HepG2 (cell line): ENCODE results near the gene PASK. TPM values are rescaled to one million over a fixed set of nuclear protein-coding genes. Genes with fewer than 3 reads are reported as not detected.

Source experiments
- ATAC-seq: fragments of 200-7000 bp; cut with Tn5 transposase; 3 replicates; pipeline ENCODE4 v1.9.1; 2020; ENCODE audit warnings: mild to moderate bottlenecking, moderate library complexity
- BruUV-seq: library from RNA; stranded (reverse); fragments of 400-500 nt; replicated peaks from 2 replicates; lab custom pipeline; 2021; lab: Mats Ljungman, UMichigan
- CTCF ChIA-PET: fragments of 300-600 bp; formaldehyde crosslinking; extraction: SDS; loops from one replicate; lab custom pipeline; 2021; ENCODE audit warnings: low total read pairs, inconsistent platforms, low intra/inter-chr PET ratio; lab: Yijun Ruan, JAX
- POLR2A ChIA-PET: fragments of 350-600 bp; sonication (Branson Sonifier 250); formaldehyde crosslinking; loops from one replicate; lab custom pipeline; 2020; ENCODE audit warnings: antibody characterized with exemption, inconsistent platforms; lab: Yijun Ruan, JAX
- DNase-seq: peaks from one replicate; pipeline ENCODE4 v3.0.0-alpha.2; 2015; ENCODE audit warnings: low spot score
- FAIRE-seq: peaks from 3 replicates; lab custom pipeline; 2011; peaks lifted over from hg19 to GRCh38; lab: Jason Lieb, UNC
- H2AFZ ChIP-seq: one replicate; pipeline ENCODE4 v1.6.1; 2011; ENCODE audit warnings: low read length, inconsistent platforms
- H3K27ac ChIP-seq: fragments of 300-600 bp; 3 replicates; pipeline ENCODE4 v1.8.0; 2011; ENCODE audit warnings: mixed run types, mild to moderate bottlenecking, mixed read lengths, low read length, inconsistent platforms; ENCODE audit not compliant: insufficient read depth; ENCODE audit errors: extremely low read length
- H3K27me3 ChIP-seq, 2 experiments: fragments of 200-600 bp in 1 of 2; 2 replicates in 1 of 2; 3 replicates in 1 of 2; pipeline versions ENCODE4 v1.6.0 to v1.8.0; 2011; ENCODE audit warnings: low read length in 2 of 2, mild to moderate bottlenecking in 2 of 2, moderate library complexity in 2 of 2, inconsistent platforms in 1 of 2; ENCODE audit not compliant: insufficient read depth in 2 of 2, control insufficient read depth in 1 of 2
- H3K36me3 ChIP-seq, 2 experiments: fragments of 200-600 bp in 1 of 2; replicated peaks in 1 of 2; 2 replicates in 1 of 2; 3 replicates in 1 of 2; pipeline versions ENCODE4 v1.5.1 to v1.8.0; 2011; ENCODE audit warnings: low read length in 2 of 2, inconsistent platforms in 1 of 2; ENCODE audit not compliant: insufficient read depth in 2 of 2, control insufficient read depth in 1 of 2
- H3K4me1 ChIP-seq: 2 replicates; pipeline ENCODE4 v1.5.1; 2012; ENCODE audit warnings: low read length, inconsistent platforms; ENCODE audit not compliant: insufficient read depth
- H3K4me2 ChIP-seq: 2 replicates; pipeline ENCODE4 v1.6.0; 2011; ENCODE audit warnings: low read depth, low read length, inconsistent platforms
- H3K4me3 ChIP-seq, 3 experiments: fragments of 200-600 bp in 1 of 3; sonication (generic), shearing (Covaris generic) in 1 of 3; replicated peaks in 1 of 3; 2 replicates each; pipeline ENCODE4 v1.5.1; 2011 to 2016; ENCODE audit warnings: low read length in 3 of 3, inconsistent platforms in 2 of 3, low read depth in 2 of 3, mild to moderate bottlenecking in 2 of 3, control low read depth in 1 of 3, mixed read lengths in 1 of 3; ENCODE audit not compliant: insufficient read depth in 1 of 3
- H3K79me2 ChIP-seq: one replicate; pipeline ENCODE4 v1.6.1; 2011; ENCODE audit warnings: low read length, inconsistent platforms; ENCODE audit not compliant: insufficient read depth
- H3K9ac ChIP-seq: 2 replicates; pipeline ENCODE4 v1.6.0; 2011; ENCODE audit warnings: mild to moderate bottlenecking, low read depth, low read length, inconsistent platforms; ENCODE audit not compliant: insufficient read depth
- H3K9me3 ChIP-seq: 2 replicates; pipeline ENCODE4 v1.5.1; 2012; ENCODE audit warnings: mild to moderate bottlenecking, low read length
- H4K20me1 ChIP-seq: 2 replicates; pipeline ENCODE4 v1.6.0; 2011; ENCODE audit warnings: inconsistent platforms, mild to moderate bottlenecking, low read length, moderate library complexity; ENCODE audit not compliant: insufficient read depth
- BRD4 ChIP-seq: sonication (generic); formaldehyde crosslinking; IDR thresholded peaks from 2 replicates; pipeline ENCODE4 v1.4.0; 2020; ENCODE audit warnings: missing genetic modification reagents
- CSRNP1 ChIP-seq: sonication (generic); formaldehyde crosslinking; IDR thresholded peaks from 2 replicates; pipeline ENCODE4 v1.8.1; 2023; ENCODE audit warnings: mild to moderate bottlenecking, missing genetic modification reagents
- CTCF ChIP-seq: sonication (generic); formaldehyde crosslinking; IDR thresholded peaks from 2 replicates; pipeline ENCODE4 v1.5.0; 2020; ENCODE audit warnings: mild to moderate bottlenecking, missing genetic modification reagents, moderate library complexity
- ELF1 ChIP-seq: sonication (generic); formaldehyde crosslinking; IDR thresholded peaks from 2 replicates; pipeline ENCODE4 v1.4.0; 2020; ENCODE audit warnings: missing genetic modification reagents
- MIER2 ChIP-seq: IDR thresholded peaks from 2 replicates; pipeline ENCODE4 v1.6.1; 2016; ENCODE audit warnings: missing biosample characterization, missing genetic modification reagents
- RAD21 ChIP-seq: fragments of 450-650 bp; formaldehyde crosslinking; IDR thresholded peaks from 2 replicates; pipeline ENCODE4 v1.5.0; 2020; ENCODE audit warnings: mild to moderate bottlenecking
- REST ChIP-seq, 2 experiments: IDR thresholded peaks; 2 replicates each; pipeline ENCODE4 v1.6.1; 2011 to 2012; ENCODE audit warnings: low read length in 2 of 2, borderline replicate concordance in 1 of 2, low read depth in 1 of 2, mild to moderate bottlenecking in 1 of 2, moderate library complexity in 1 of 2
- ZNF280B ChIP-seq: sonication (generic); formaldehyde crosslinking; IDR thresholded peaks from 2 replicates; pipeline ENCODE4 v1.5.0; 2020; ENCODE audit warnings: missing genetic modification reagents, mild to moderate bottlenecking, borderline replicate concordance
- ZNF577 ChIP-seq: sonication (generic); formaldehyde crosslinking; IDR thresholded peaks from 2 replicates; pipeline ENCODE4 v1.4.0; 2020; ENCODE audit warnings: mild to moderate bottlenecking, low read depth, missing genetic modification reagents, borderline replicate concordance
- ZNF776 ChIP-seq: sonication (generic); formaldehyde crosslinking; IDR thresholded peaks from 2 replicates; pipeline ENCODE4 v1.4.0; 2020; ENCODE audit warnings: mild to moderate bottlenecking, missing genetic modification reagents
- WGBS: methylation state at CpG from one replicate; pipeline ENCODE4 v1.1.6; 2017; ENCODE audit warnings: low lambda C conversion rate; 5-methylcytosine and 5-hydroxymethylcytosine counted together
- in situ Hi-C: cut with HindIII; loops from 2 replicates; pipeline ENCODE4 v1.10.0; 2017; ENCODE audit warnings: low pct_unique_long_range_greater_than_20kb; ENCODE audit not compliant: extremely low pct_ligation_motif_present
- intact Hi-C: fragments of 100-400 bp; cut with micrococcal nuclease; formaldehyde crosslinking; loops from one replicate; pipeline ENCODE4 v1.10.0; 2022; ENCODE audit not compliant: unreplicated experiment
- polyA plus RNA-seq, 8 experiments: library from polyadenylated mRNA; depleted of rRNA in 3 of 8; stranded (reverse) in 7 of 8; unstranded in 1 of 8; fragments of >200 nt; fragmentation: Illumina TruSeq in 4 of 8; extraction: Trizol in 4 of 8; gene quantifications; 2 replicates each; pipeline versions ENCODE4 v1.2.1 to v1.2.3, GENCODE V29; 2011 to 2016; ENCODE audit warnings: low read depth in 4 of 8, missing spikeins in 1 of 8, mixed read lengths in 1 of 8; ENCODE audit not compliant: insufficient read depth in 1 of 8
- total RNA-seq, 5 experiments: library from RNA; depleted of rRNA; stranded (reverse); fragments of >200 nt; fragmentation: Illumina TruSeq; extraction: Trizol; gene quantifications; 2 replicates each; pipeline ENCODE4 v1.2.3, GENCODE V29; 2016; ENCODE audit warnings: low read depth in 1 of 5

Gene PASK
- total and polyA plus RNA-seq, 2 of the 13 experiments (the other 11 are each of a cell fraction or from before 2014, with no cell fraction given) = 6.9 to 17.0 TPM

GRCh38 chr2:241067501-241068135, 81.7 kb downstream of the PASK start (continued):
- TF ChIP-seq CSRNP1 (CRISPR knock-in tag) (no peak), ZNF577 (no peak)
- TF ChIP-seq, all 625 proteins: peak for 0

- H3K9ac ChIP-seq = no peak overlapping the region
- WGBS = 76% methylated on average over 12 of the region's 15 CpGs
- no peaks in the 10 kb centered on the region; the same call in 1 of the 2 replicates for H4K20me1 ChIP-seq
- in situ Hi-C loops = no loop called here
- FAIRE-seq (no peak), DNase-seq (no peak)
- no peak overlapping the region for H3K4me2 ChIP-seq
- TF ChIP-seq MIER2 (peak; percentile 93), CTCF (CRISPR knock-in tag) (peak; percentile 22; the same call in 1 of the 2 replicates), ELF1 (no peak), BRD4 (CRISPR knock-in tag) (no peak), REST (IDR thresholded peaks at IDR 0.05; ENCODE audit: borderline replicate concordance in 1 of 2, low read depth in 1 of 2, low read length in 2 of 2) (peak; percentile 77 to 93), RAD21 (CRISPR knock-in tag) (0 out of 2 replicates have a peak, but pooled peaks have one; percentile 10), ZNF776 (no peak), ZNF280B (CRISPR knock-in tag) (0 out of 2 replicates have a peak, but pooled peaks have one; percentile 8)
- TF ChIP-seq, all 625 proteins: peak for 5
- H3K36me3 ChIP-seq = no peaks in the 10 kb centered on the region
- ATAC-seq = peak; percentile 7; the same call in 2 of the 3 replicates
- no peaks in the 10 kb centered on the region for H3K9me3 ChIP-seq
- CTCF ChIA-PET = no interaction called here
- intact Hi-C loops = no loop called here
- no peak overlapping the region for H3K27ac ChIP-seq
- H3K79me2 ChIP-seq = no peaks in the 10 kb centered on the region
- peaks cover 24 to 67% of the 10 kb centered on the region in 2 experiments for H3K27me3 ChIP-seq
- H3K4me3 ChIP-seq = no peak overlapping the region
- 0 out of 2 replicates have a peak, but pooled peaks cover 8% of the 10 kb centered on the region for H3K4me1 ChIP-seq
- POLR2A ChIA-PET = no interaction called here
- no TSS peak for BruUV-seq
- H2AFZ ChIP-seq = no peak overlapping the region
Measured at GRCh38 chr2:241066893-241067341, 82.4 kb downstream of the PASK start.
